Central memory CD8-positive, alpha-beta T cell (primary cell): ENCODE measurements around the gene THSD4.

Experiments
- ATAC-seq: fragments of 150-1000 bp; cut with Tn5 transposase; replicated peaks from 2 replicates; pipeline ENCODE4 v1.10.0; 2022; ENCODE audit warnings: mild to moderate bottlenecking, moderate FRiP score, moderate number of reproducible peaks; ENCODE audit not compliant: poor library complexity, severe bottlenecking; ENCODE audit errors: extremely low read depth
- DNase-seq, 2 donors: peaks; one replicate each; pipeline ENCODE4 v3.0.0; 2021; ENCODE audit warnings: low spot score in 2 of 2
- H3K27ac Mint-ChIP-seq: one replicate; pipeline ENCODE4 v1.8.0; 2022; ENCODE audit warnings: low read depth, mild to moderate bottlenecking, moderate library complexity, mixed read lengths
- H3K27me3 Mint-ChIP-seq: one replicate; pipeline ENCODE4 v1.8.0; 2022; ENCODE audit warnings: mixed read lengths
- H3K36me3 Mint-ChIP-seq: one replicate; pipeline ENCODE4 v1.8.0; 2022; ENCODE audit warnings: mild to moderate bottlenecking, moderate library complexity, mixed read lengths; ENCODE audit not compliant: insufficient read depth
- H3K4me1 Mint-ChIP-seq: one replicate; pipeline ENCODE4 v1.8.0; 2022; ENCODE audit warnings: mixed read lengths
- H3K4me3 Mint-ChIP-seq: one replicate; pipeline ENCODE4 v1.8.0; 2022; ENCODE audit warnings: mild to moderate bottlenecking, moderate library complexity, mixed read lengths
- H3K9me3 Mint-ChIP-seq: one replicate; pipeline ENCODE4 v1.8.0; 2022; ENCODE audit warnings: mixed read lengths

The THSD4 gene

GRCh38 chr15:71448688-71449114, 333.4 kb downstream of the THSD4 start:
- H3K4me1 Mint-ChIP-seq: no peaks in the 10 kb centered on the region
- H3K27ac Mint-ChIP-seq: no peak overlapping the region
- no peaks in the 10 kb centered on the region for H3K36me3 Mint-ChIP-seq
- no peak overlapping the region for H3K4me3 Mint-ChIP-seq
- ATAC-seq: no peak
- H3K27me3 Mint-ChIP-seq: peaks cover 9% of the 10 kb centered on the region
- DNase-seq: no peak
- no peaks in the 10 kb centered on the region for H3K9me3 Mint-ChIP-seq

- H3K4me1 Mint-ChIP-seq: no peaks in the 10 kb centered on the region
- H3K9me3 Mint-ChIP-seq: no peaks in the 10 kb centered on the region
- H3K27ac Mint-ChIP-seq: no peak overlapping the region
- no peak for DNase-seq
- no peak overlapping the region for H3K4me3 Mint-ChIP-seq
- no peaks in the 10 kb centered on the region for H3K36me3 Mint-ChIP-seq
- H3K27me3 Mint-ChIP-seq: peaks cover 9% of the 10 kb centered on the region
- ATAC-seq: no peak
Observed at GRCh38 chr15:71449363-71449762, 334.1 kb downstream of the THSD4 start.

- Mint-ChIP-seq H3K9me3 (no peaks in the 10 kb centered on the region), H3K27ac (no peak overlapping the region), H3K4me1 (no peaks in the 10 kb centered on the region), H3K4me3 (no peak overlapping the region), H3K27me3 (peaks cover 9% of the 10 kb centered on the region), H3K36me3 (no peaks in the 10 kb centered on the region)
- DNase-seq (no peak), ATAC-seq (no peak)
Observed at GRCh38 chr15:71449956-71450355, 334.7 kb downstream of the THSD4 start.

- no peaks in the 10 kb centered on the region for H3K4me1 Mint-ChIP-seq
Observed at GRCh38 chr15:71451130-71451529, 335.9 kb downstream of the THSD4 start.

GRCh38 chr15:71452893-71453292, 337.6 kb downstream of the THSD4 start:
- H3K36me3 Mint-ChIP-seq: no peaks in the 10 kb centered on the region
- H3K4me1 Mint-ChIP-seq: no peaks in the 10 kb centered on the region
- ATAC-seq: no peak

More at GRCh38 chr15:71451130-71451529, 335.9 kb downstream of the THSD4 start:
- H3K9me3 Mint-ChIP-seq: no peaks in the 10 kb centered on the region
- peaks cover 9% of the 10 kb centered on the region for H3K27me3 Mint-ChIP-seq
- DNase-seq (no peak), ATAC-seq (no peak)
- H3K36me3 Mint-ChIP-seq: no peaks in the 10 kb centered on the region
- no peak overlapping the region for H3K27ac Mint-ChIP-seq
- no peak overlapping the region for H3K4me3 Mint-ChIP-seq

GRCh38 chr15:71454462-71454996, 339.3 kb downstream of the THSD4 start:
- Mint-ChIP-seq H3K27ac (no peak overlapping the region), H3K9me3 (no peaks in the 10 kb centered on the region), H3K4me1 (no peaks in the 10 kb centered on the region), H3K36me3 (no peaks in the 10 kb centered on the region), H3K4me3 (no peak overlapping the region), H3K27me3 (peaks cover 19% of the 10 kb centered on the region)
- DNase-seq (no peak), ATAC-seq (no peak)

More at GRCh38 chr15:71452893-71453292, 337.6 kb downstream of the THSD4 start:
- no peaks in the 10 kb centered on the region for H3K9me3 Mint-ChIP-seq
- H3K27ac Mint-ChIP-seq: no peak overlapping the region
- no peak overlapping the region for H3K4me3 Mint-ChIP-seq
- H3K27me3 Mint-ChIP-seq: peaks cover 17% of the 10 kb centered on the region
- DNase-seq: no peak

GRCh38 chr15:71455107-71455506, 339.8 kb downstream of the THSD4 start:
- DNase-seq: no peak
- Mint-ChIP-seq H3K36me3 (no peaks in the 10 kb centered on the region), H3K4me1 (no peaks in the 10 kb centered on the region), H3K27me3 (peaks cover 19% of the 10 kb centered on the region), H3K27ac (no peak overlapping the region), H3K4me3 (no peak overlapping the region), H3K9me3 (no peaks in the 10 kb centered on the region)
- no peak for ATAC-seq

GRCh38 chr15:71455878-71456277, 340.6 kb downstream of the THSD4 start:
- ATAC-seq: no peak
- H3K27me3 Mint-ChIP-seq: peaks cover 19% of the 10 kb centered on the region
- H3K4me3 Mint-ChIP-seq: no peak overlapping the region
- DNase-seq: no peak
- no peaks in the 10 kb centered on the region for H3K4me1 Mint-ChIP-seq
- no peaks in the 10 kb centered on the region for H3K36me3 Mint-ChIP-seq
- H3K27ac Mint-ChIP-seq: no peak overlapping the region
- no peaks in the 10 kb centered on the region for H3K9me3 Mint-ChIP-seq

GRCh38 chr15:71456362-71456761, 341.1 kb downstream of the THSD4 start:
- no peak for ATAC-seq
- Mint-ChIP-seq H3K36me3 (no peaks in the 10 kb centered on the region), H3K9me3 (no peaks in the 10 kb centered on the region), H3K27me3 (peaks cover 19% of the 10 kb centered on the region), H3K4me3 (no peak overlapping the region), H3K4me1 (no peaks in the 10 kb centered on the region), H3K27ac (no peak overlapping the region)
- DNase-seq: no peak

GRCh38 chr15:71456811-71457210, 341.5 kb downstream of the THSD4 start:
- no peak for ATAC-seq

GRCh38 chr15:71458089-71458660, 342.9 kb downstream of the THSD4 start:
- Mint-ChIP-seq H3K27me3 (peaks cover 10% of the 10 kb centered on the region), H3K9me3 (no peaks in the 10 kb centered on the region), H3K27ac (no peak overlapping the region), H3K4me3 (no peak overlapping the region), H3K4me1 (no peaks in the 10 kb centered on the region), H3K36me3 (no peaks in the 10 kb centered on the region)
- ATAC-seq: no peak
- DNase-seq: no peak

More at GRCh38 chr15:71456811-71457210, 341.5 kb downstream of the THSD4 start:
- H3K27ac Mint-ChIP-seq: no peak overlapping the region
- no peak overlapping the region for H3K4me3 Mint-ChIP-seq
- peaks cover 14% of the 10 kb centered on the region for H3K27me3 Mint-ChIP-seq
- H3K4me1 Mint-ChIP-seq: no peaks in the 10 kb centered on the region
- no peaks in the 10 kb centered on the region for H3K9me3 Mint-ChIP-seq
- no peak for DNase-seq
- H3K36me3 Mint-ChIP-seq: no peaks in the 10 kb centered on the region

- no peak for DNase-seq
- H3K4me1 Mint-ChIP-seq: no peaks in the 10 kb centered on the region
- H3K9me3 Mint-ChIP-seq: no peaks in the 10 kb centered on the region
- ATAC-seq: no peak
- peaks cover 32% of the 10 kb centered on the region for H3K27me3 Mint-ChIP-seq
- no peaks in the 10 kb centered on the region for H3K36me3 Mint-ChIP-seq
- no peak overlapping the region for H3K27ac Mint-ChIP-seq
- H3K4me3 Mint-ChIP-seq: no peak overlapping the region
Observed at GRCh38 chr15:71461748-71462147, 346.5 kb downstream of the THSD4 start.

- Mint-ChIP-seq H3K27ac (no peak overlapping the region), H3K36me3 (no peaks in the 10 kb centered on the region), H3K27me3 (peaks cover 34% of the 10 kb centered on the region), H3K9me3 (no peaks in the 10 kb centered on the region), H3K4me3 (no peak overlapping the region), H3K4me1 (no peaks in the 10 kb centered on the region)
- DNase-seq: no peak
- no peak for ATAC-seq
Observed at GRCh38 chr15:71462638-71463037, 347.4 kb downstream of the THSD4 start.
